GM23338 (cell line): ENCODE results near the gene DNAJC1. TPM values are rescaled to one million over a fixed set of nuclear protein-coding genes. Genes with fewer than 3 reads are reported as not detected.
A peak's percentile ranks its signal among the peaks of the same experiment; 100 is the strongest.

Source experiments
- ATAC-seq: fragments of 200-7000 bp; cut with Tn5 transposase; 3 replicates; pipeline ENCODE4 v1.9.1; 2020
- DNase-seq: peaks from one replicate; pipeline ENCODE4 v3.0.0-alpha.2; 2015; ENCODE audit warnings: low spot score
- H2AFZ ChIP-seq: fragments of 200-600 bp; sonication (generic); 2 replicates; pipeline ENCODE4 v1.8.0; 2016; ENCODE audit warnings: antibody characterized with exemption, mild to moderate bottlenecking, moderate library complexity
- H3F3A ChIP-seq: fragments of 200-600 bp; sonication (generic); replicated peaks from 2 replicates; pipeline ENCODE4 v1.8.0; 2017; ENCODE audit warnings: antibody characterized with exemption, mixed run types, low read depth
- H3K27ac ChIP-seq: fragments of 200-600 bp; sonication (generic); 2 replicates; pipeline ENCODE4 v1.6.1; 2016; ENCODE audit warnings: low read depth
- H3K27me3 ChIP-seq: fragments of 200-600 bp; sonication (generic); 2 replicates; pipeline ENCODE4 v1.8.0; 2016; ENCODE audit warnings: mild to moderate bottlenecking, mixed run types, moderate library complexity; ENCODE audit not compliant: insufficient read depth
- H3K36me3 ChIP-seq: fragments of 200-600 bp; sonication (generic); 2 replicates; pipeline ENCODE4 v1.8.0; 2016; ENCODE audit warnings: mild to moderate bottlenecking; ENCODE audit not compliant: insufficient read depth
- H3K4me1 ChIP-seq: fragments of 200-600 bp; sonication (generic); 2 replicates; pipeline ENCODE4 v1.8.0; 2016; ENCODE audit warnings: mild to moderate bottlenecking, moderate library complexity; ENCODE audit not compliant: insufficient read depth
- H3K4me2 ChIP-seq: fragments of 200-600 bp; sonication (generic); 2 replicates; pipeline ENCODE4 v1.7.1; 2017; ENCODE audit warnings: mixed run types
- H3K4me3 ChIP-seq: fragments of 200-600 bp; sonication (generic); 2 replicates; pipeline ENCODE4 v1.6.1; 2016; ENCODE audit warnings: mixed run types
- H3K79me2 ChIP-seq: fragments of 200-600 bp; sonication (generic); replicated peaks from 2 replicates; pipeline ENCODE4 v1.8.0; 2017; ENCODE audit warnings: mild to moderate bottlenecking; ENCODE audit not compliant: insufficient read depth
- H3K9me2 ChIP-seq: fragments of 200-600 bp; sonication (generic); 2 replicates; pipeline ENCODE4 v1.8.0; 2017; ENCODE audit not compliant: insufficient read depth
- H4K20me1 ChIP-seq: fragments of 200-600 bp; sonication (generic); replicated peaks from 2 replicates; pipeline ENCODE4 v1.8.0; 2017; ENCODE audit warnings: mild to moderate bottlenecking; ENCODE audit not compliant: insufficient read depth
- H3K27ac Mint-ChIP-seq: 2 replicates; pipeline ENCODE4 v1.8.0; 2020; ENCODE audit warnings: inconsistent platforms, mild to moderate bottlenecking, moderate library complexity, mixed read lengths
- H3K27me3 Mint-ChIP-seq: 3 replicates; pipeline ENCODE4 v1.8.0; 2022; ENCODE audit warnings: low read depth, mild to moderate bottlenecking, moderate library complexity, mixed read lengths, inconsistent platforms; ENCODE audit not compliant: insufficient read depth, poor library complexity
- H3K36me3 Mint-ChIP-seq: 3 replicates; pipeline ENCODE4 v1.8.0; 2021; ENCODE audit warnings: low read depth, mild to moderate bottlenecking, inconsistent platforms, moderate library complexity, mixed read lengths
- H3K4me1 Mint-ChIP-seq: 3 replicates; pipeline ENCODE4 v1.8.0; 2020; ENCODE audit warnings: mild to moderate bottlenecking, inconsistent platforms, mixed read lengths
- H3K4me3 Mint-ChIP-seq: 3 replicates; pipeline ENCODE4 v1.8.0; 2021; ENCODE audit warnings: moderate library complexity, mild to moderate bottlenecking, inconsistent platforms, mixed read lengths
- H3K9me3 Mint-ChIP-seq: 3 replicates; pipeline ENCODE4 v1.8.0; 2020; ENCODE audit warnings: moderate library complexity, mild to moderate bottlenecking, inconsistent platforms, mixed read lengths
- CREB1 ChIP-seq: fragments of 250-450 bp; sonication (Bioruptor Pico); IDR thresholded peaks from 2 replicates; pipeline ENCODE4 v1.5.0; 2020; ENCODE audit warnings: low read depth, mild to moderate bottlenecking, moderate library complexity
- NANOG ChIP-seq: IDR thresholded peaks from 2 replicates; pipeline ENCODE4 v1.6.1; 2016; ENCODE audit warnings: antibody characterized with exemption, borderline replicate concordance
- STAT1 ChIP-seq: IDR thresholded peaks from one replicate; pipeline ENCODE4 v1.6.1; 2016; ENCODE audit warnings: antibody characterized with exemption; ENCODE audit not compliant: unreplicated experiment
- polyA plus RNA-seq: library from polyadenylated mRNA; unstranded; fragments of >200 nt; fragmentation: Nextera tagmentation; extraction: Ambion mirVana; gene quantifications from 2 replicates; pipeline ENCODE4 v1.2.1, GENCODE V29; 2016
- total RNA-seq: library from RNA; depleted of rRNA; stranded (reverse); fragments of >200 nt; shearing (Covaris generic); gene quantifications from 2 replicates; pipeline ENCODE4 v1.2.3, GENCODE V29; 2014
- TF ChIP-seq, protein P1 (sequence below): fragments of 250-450 bp; sonication (Bioruptor Pico); IDR thresholded peaks from 2 replicates; pipeline ENCODE4 v1.5.0; 2020; ENCODE audit warnings: mild to moderate bottlenecking, moderate library complexity
- TF ChIP-seq, protein P2 (sequence below), 2 experiments: fragments of 200-600 bp in 1 of 2; sonication (generic) in 1 of 2; conservative IDR thresholded peaks; 2 replicates each; pipeline versions ENCODE4 v1.5.1 to v1.6.1; 2016 to 2017; ENCODE audit warnings: antibody characterized with exemption in 2 of 2, low read depth in 2 of 2, mild to moderate bottlenecking in 2 of 2, moderate library complexity in 1 of 2
- TF ChIP-seq, protein P3 (sequence below): IDR thresholded peaks from one replicate; pipeline ENCODE4 v1.6.1; 2018; ENCODE audit warnings: antibody characterized with exemption; ENCODE audit not compliant: unreplicated experiment

DNAJC1 gene
- total and polyA plus RNA-seq, 2 experiments from 2014 or later, result 38.6 to 45.3 TPM

DNA sequence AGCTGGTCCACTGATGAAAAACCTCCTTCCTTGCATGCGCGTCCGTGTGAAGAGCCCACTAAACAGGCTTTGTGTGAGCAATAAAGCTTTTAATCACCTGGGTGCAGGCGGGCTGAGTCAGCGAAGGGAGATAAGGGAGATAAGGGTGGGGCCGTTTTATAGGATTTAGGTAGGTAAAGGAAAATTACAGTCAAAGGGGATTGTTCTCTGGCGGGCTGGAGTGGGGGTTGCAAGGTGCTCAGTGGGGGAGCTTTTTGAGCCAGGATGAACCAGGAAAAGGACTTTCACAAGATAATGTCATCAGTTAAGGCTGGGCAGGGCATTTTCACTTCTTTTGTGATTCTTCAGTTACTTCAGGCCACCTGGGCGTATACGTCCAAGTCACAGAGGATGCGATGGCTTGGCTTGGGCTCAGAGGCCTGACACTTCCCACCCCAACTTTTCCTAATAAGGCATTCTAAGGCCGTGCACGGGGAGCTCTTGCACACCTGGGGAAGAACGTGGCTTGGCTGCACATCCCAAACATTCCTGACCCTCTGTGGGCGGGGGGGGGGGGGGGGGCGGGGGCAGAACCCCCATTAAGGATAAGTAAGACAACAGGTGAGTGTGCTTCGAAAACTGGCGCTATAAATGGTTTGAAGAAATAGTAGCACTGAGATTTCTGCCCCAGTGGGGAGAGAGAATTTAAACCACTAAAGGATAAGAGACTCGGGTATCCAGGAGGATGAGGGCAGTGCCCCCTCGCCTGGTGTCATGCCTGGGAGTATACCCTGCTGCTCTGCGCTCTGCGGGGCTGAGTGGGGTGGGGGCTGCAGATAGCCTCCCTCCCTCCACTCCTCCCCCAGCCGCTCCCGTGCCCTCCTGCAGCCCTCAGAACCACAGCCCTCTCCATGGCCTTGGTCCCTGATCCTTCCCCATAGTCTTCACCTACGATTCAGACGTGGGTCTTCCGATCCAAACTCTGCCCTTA is 251.9 kb downstream of the DNAJC1 start:
- Histone ChIP-seq H3K4me2 (peak overlapping the region; percentile 74), H3K4me1 (peaks cover 42% of the 10 kb centered on the region), H3K4me3 (peak overlapping the region; percentile 16; the same call in 1 of the 2 replicates), H2AFZ (no peak overlapping the region), H3F3A (peaks cover 13% of the 10 kb centered on the region), H3K9me2 (no peaks in the 10 kb centered on the region), H3K27me3 (no peaks in the 10 kb centered on the region), H3K27ac (peak overlapping the region; percentile 100), H4K20me1 (no peaks in the 10 kb centered on the region), H3K36me3 (no peaks in the 10 kb centered on the region; the same call in 1 of the 2 replicates), H3K79me2 (no peaks in the 10 kb centered on the region)
- no peaks in the 10 kb centered on the region; the same call in 1 of the 3 replicates for H3K9me3 Mint-ChIP-seq
- DNase-seq (peak; percentile 90), ATAC-seq (peak; percentile 65)
- H3K27ac Mint-ChIP-seq, result peak overlapping the region; percentile 96
- H3K4me1 Mint-ChIP-seq, result peaks cover 75% of the 10 kb centered on the region
- H3K36me3 Mint-ChIP-seq, result peaks cover 12% of the 10 kb centered on the region; the same call in 2 of the 3 replicates
- peaks cover 21% of the 10 kb centered on the region for H3K27me3 Mint-ChIP-seq
- TF ChIP-seq, protein P1, sequence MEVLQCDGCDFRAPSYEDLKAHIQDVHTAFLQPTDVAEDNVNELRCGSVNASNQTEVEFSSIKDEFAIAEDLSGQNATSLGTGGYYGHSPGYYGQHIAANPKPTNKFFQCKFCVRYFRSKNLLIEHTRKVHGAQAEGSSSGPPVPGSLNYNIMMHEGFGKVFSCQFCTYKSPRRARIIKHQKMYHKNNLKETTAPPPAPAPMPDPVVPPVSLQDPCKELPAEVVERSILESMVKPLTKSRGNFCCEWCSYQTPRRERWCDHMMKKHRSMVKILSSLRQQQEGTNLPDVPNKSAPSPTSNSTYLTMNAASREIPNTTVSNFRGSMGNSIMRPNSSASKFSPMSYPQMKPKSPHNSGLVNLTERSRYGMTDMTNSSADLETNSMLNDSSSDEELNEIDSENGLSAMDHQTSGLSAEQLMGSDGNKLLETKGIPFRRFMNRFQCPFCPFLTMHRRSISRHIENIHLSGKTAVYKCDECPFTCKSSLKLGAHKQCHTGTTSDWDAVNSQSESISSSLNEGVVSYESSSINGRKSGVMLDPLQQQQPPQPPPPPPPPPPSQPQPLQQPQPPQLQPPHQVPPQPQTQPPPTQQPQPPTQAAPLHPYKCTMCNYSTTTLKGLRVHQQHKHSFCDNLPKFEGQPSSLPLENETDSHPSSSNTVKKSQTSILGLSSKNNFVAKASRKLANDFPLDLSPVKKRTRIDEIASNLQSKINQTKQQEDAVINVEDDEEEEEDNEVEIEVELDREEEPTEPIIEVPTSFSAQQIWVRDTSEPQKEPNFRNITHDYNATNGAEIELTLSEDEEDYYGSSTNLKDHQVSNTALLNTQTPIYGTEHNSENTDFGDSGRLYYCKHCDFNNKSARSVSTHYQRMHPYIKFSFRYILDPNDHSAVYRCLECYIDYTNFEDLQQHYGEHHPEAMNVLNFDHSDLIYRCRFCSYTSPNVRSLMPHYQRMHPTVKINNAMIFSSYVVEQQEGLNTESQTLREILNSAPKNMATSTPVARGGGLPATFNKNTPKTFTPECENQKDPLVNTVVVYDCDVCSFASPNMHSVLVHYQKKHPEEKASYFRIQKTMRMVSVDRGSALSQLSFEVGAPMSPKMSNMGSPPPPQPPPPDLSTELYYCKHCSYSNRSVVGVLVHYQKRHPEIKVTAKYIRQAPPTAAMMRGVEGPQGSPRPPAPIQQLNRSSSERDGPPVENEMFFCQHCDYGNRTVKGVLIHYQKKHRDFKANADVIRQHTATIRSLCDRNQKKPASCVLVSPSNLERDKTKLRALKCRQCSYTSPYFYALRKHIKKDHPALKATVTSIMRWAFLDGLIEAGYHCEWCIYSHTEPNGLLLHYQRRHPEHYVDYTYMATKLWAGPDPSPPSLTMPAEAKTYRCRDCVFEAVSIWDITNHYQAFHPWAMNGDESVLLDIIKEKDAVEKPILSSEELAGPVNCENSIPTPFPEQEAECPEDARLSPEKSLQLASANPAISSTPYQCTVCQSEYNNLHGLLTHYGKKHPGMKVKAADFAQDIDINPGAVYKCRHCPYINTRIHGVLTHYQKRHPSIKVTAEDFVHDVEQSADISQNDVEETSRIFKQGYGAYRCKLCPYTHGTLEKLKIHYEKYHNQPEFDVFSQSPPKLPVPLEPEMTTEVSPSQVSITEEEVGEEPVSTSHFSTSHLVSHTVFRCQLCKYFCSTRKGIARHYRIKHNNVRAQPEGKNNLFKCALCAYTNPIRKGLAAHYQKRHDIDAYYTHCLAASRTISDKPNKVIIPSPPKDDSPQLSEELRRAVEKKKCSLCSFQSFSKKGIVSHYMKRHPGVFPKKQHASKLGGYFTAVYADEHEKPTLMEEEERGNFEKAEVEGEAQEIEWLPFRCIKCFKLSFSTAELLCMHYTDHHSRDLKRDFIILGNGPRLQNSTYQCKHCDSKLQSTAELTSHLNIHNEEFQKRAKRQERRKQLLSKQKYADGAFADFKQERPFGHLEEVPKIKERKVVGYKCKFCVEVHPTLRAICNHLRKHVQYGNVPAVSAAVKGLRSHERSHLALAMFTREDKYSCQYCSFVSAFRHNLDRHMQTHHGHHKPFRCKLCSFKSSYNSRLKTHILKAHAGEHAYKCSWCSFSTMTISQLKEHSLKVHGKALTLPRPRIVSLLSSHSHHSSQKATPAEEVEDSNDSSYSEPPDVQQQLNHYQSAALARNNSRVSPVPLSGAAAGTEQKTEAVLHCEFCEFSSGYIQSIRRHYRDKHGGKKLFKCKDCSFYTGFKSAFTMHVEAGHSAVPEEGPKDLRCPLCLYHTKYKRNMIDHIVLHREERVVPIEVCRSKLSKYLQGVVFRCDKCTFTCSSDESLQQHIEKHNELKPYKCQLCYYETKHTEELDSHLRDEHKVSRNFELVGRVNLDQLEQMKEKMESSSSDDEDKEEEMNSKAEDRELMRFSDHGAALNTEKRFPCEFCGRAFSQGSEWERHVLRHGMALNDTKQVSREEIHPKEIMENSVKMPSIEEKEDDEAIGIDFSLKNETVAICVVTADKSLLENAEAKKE (CRISPR knock-in tag), result peak; percentile 52; the same call in 1 of the 2 replicates
- TF ChIP-seq NANOG, result peak; percentile 90
- TF ChIP-seq CREB1 (CRISPR knock-in tag), result peak; percentile 38; the same call in 1 of the 2 replicates
- TF ChIP-seq, protein P2, sequence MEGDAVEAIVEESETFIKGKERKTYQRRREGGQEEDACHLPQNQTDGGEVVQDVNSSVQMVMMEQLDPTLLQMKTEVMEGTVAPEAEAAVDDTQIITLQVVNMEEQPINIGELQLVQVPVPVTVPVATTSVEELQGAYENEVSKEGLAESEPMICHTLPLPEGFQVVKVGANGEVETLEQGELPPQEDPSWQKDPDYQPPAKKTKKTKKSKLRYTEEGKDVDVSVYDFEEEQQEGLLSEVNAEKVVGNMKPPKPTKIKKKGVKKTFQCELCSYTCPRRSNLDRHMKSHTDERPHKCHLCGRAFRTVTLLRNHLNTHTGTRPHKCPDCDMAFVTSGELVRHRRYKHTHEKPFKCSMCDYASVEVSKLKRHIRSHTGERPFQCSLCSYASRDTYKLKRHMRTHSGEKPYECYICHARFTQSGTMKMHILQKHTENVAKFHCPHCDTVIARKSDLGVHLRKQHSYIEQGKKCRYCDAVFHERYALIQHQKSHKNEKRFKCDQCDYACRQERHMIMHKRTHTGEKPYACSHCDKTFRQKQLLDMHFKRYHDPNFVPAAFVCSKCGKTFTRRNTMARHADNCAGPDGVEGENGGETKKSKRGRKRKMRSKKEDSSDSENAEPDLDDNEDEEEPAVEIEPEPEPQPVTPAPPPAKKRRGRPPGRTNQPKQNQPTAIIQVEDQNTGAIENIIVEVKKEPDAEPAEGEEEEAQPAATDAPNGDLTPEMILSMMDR (conservative IDR thresholded peaks at IDR 0.05; ENCODE audit: low read depth in 2 of 2), result no peak
- TF ChIP-seq, protein P3, sequence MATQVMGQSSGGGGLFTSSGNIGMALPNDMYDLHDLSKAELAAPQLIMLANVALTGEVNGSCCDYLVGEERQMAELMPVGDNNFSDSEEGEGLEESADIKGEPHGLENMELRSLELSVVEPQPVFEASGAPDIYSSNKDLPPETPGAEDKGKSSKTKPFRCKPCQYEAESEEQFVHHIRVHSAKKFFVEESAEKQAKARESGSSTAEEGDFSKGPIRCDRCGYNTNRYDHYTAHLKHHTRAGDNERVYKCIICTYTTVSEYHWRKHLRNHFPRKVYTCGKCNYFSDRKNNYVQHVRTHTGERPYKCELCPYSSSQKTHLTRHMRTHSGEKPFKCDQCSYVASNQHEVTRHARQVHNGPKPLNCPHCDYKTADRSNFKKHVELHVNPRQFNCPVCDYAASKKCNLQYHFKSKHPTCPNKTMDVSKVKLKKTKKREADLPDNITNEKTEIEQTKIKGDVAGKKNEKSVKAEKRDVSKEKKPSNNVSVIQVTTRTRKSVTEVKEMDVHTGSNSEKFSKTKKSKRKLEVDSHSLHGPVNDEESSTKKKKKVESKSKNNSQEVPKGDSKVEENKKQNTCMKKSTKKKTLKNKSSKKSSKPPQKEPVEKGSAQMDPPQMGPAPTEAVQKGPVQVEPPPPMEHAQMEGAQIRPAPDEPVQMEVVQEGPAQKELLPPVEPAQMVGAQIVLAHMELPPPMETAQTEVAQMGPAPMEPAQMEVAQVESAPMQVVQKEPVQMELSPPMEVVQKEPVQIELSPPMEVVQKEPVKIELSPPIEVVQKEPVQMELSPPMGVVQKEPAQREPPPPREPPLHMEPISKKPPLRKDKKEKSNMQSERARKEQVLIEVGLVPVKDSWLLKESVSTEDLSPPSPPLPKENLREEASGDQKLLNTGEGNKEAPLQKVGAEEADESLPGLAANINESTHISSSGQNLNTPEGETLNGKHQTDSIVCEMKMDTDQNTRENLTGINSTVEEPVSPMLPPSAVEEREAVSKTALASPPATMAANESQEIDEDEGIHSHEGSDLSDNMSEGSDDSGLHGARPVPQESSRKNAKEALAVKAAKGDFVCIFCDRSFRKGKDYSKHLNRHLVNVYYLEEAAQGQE, result no peak
- TF ChIP-seq STAT1, result no peak
- H3K4me3 Mint-ChIP-seq, result peak overlapping the region; percentile 46
